HFFc6 (cell line): ENCODE measurements around the gene FAM240A. TPM values are rescaled to one million over a fixed set of nuclear protein-coding genes. Genes with fewer than 3 reads are reported as not detected.

ENCODE experiments used
- DNase-seq: peaks from one replicate; pipeline ENCODE4 v3.0.0-alpha.2; 2018
- H3K27ac Mint-ChIP-seq: 2 replicates; pipeline ENCODE4 v1.8.0; 2020; ENCODE audit warnings: mild to moderate bottlenecking, mixed read lengths
- H3K27me3 Mint-ChIP-seq: 2 replicates; pipeline ENCODE4 v1.8.0; 2021; ENCODE audit warnings: mild to moderate bottlenecking, moderate library complexity, mixed read lengths; ENCODE audit not compliant: insufficient read depth
- H3K36me3 Mint-ChIP-seq: 2 replicates; pipeline ENCODE4 v1.8.0; 2021; ENCODE audit warnings: low read depth, mixed read lengths
- H3K4me1 Mint-ChIP-seq: 2 replicates; pipeline ENCODE4 v1.8.0; 2020; ENCODE audit warnings: low read depth, mixed read lengths
- H3K4me3 Mint-ChIP-seq: 2 replicates; pipeline ENCODE4 v1.8.0; 2020; ENCODE audit warnings: mild to moderate bottlenecking, moderate library complexity, mixed read lengths
- H3K9me3 Mint-ChIP-seq: 2 replicates; pipeline ENCODE4 v1.8.0; 2020; ENCODE audit warnings: mild to moderate bottlenecking, mixed read lengths
- CTCF ChIP-seq: fragments of 200-600 bp; sonication (generic); IDR thresholded peaks from 2 replicates; pipeline ENCODE4 v1.5.0; 2021; ENCODE audit warnings: antibody characterized with exemption, mild to moderate bottlenecking
- total RNA-seq, 6 experiments: library from RNA; stranded (reverse); fragmentation: NEBNext Ultra II Directional; extraction: Animal tissue kit (Norgen Biotek cat#: 25700); gene quantifications; 2 replicates in 1 of 6; 3 replicates in 5 of 6; pipeline ENCODE4 v1.2.3, GENCODE V29; 2021

The FAM240A gene
- total RNA-seq, 6 experiments from 2014 or later: not detected

- Mint-ChIP-seq H3K27me3 (peaks cover 23% of the 10 kb centered on the region), H3K4me1 (no peaks in the 10 kb centered on the region), H3K27ac (no peak overlapping the region), H3K36me3 (no peaks in the 10 kb centered on the region), H3K9me3 (no peaks in the 10 kb centered on the region), H3K4me3 (no peak overlapping the region)
- no peak for DNase-seq
- TF ChIP-seq CTCF: no peak
These were observed 8.2 kb upstream of the FAM240A start for GRCh38 chr3:46604127-46604526.

- H3K9me3 Mint-ChIP-seq: no peaks in the 10 kb centered on the region
- H3K4me3 Mint-ChIP-seq: no peak overlapping the region
- no peak overlapping the region for H3K27ac Mint-ChIP-seq
- H3K36me3 Mint-ChIP-seq: no peaks in the 10 kb centered on the region
- H3K4me1 Mint-ChIP-seq: no peaks in the 10 kb centered on the region
- no peak for DNase-seq
- H3K27me3 Mint-ChIP-seq: peaks cover 40% of the 10 kb centered on the region
- no peak; the same call in 1 of the 2 replicates for TF ChIP-seq CTCF
These were observed 4.7 kb upstream of the FAM240A start for GRCh38 chr3:46607603-46608028.

GRCh38 chr3:46609212-46609721, 3.1 kb upstream of the FAM240A start:
- H3K9me3 Mint-ChIP-seq: no peaks in the 10 kb centered on the region
- H3K4me1 Mint-ChIP-seq: no peaks in the 10 kb centered on the region
- H3K36me3 Mint-ChIP-seq: no peaks in the 10 kb centered on the region
- no peak overlapping the region for H3K4me3 Mint-ChIP-seq
- no peak for DNase-seq
- no peak for TF ChIP-seq CTCF
- no peak overlapping the region for H3K27ac Mint-ChIP-seq
- peaks cover 53% of the 10 kb centered on the region for H3K27me3 Mint-ChIP-seq

GRCh38 chr3:46609944-46610722, 2.2 kb upstream of the FAM240A start:
- Mint-ChIP-seq H3K9me3 (no peaks in the 10 kb centered on the region), H3K27ac (no peak overlapping the region), H3K4me3 (no peak overlapping the region), H3K4me1 (no peaks in the 10 kb centered on the region), H3K27me3 (peaks cover 62% of the 10 kb centered on the region), H3K36me3 (no peaks in the 10 kb centered on the region)
- no peak for DNase-seq
- TF ChIP-seq CTCF: no peak

GRCh38 chr3:46613313-46614005, 1.1 kb downstream of the FAM240A start:
- Mint-ChIP-seq H3K4me3 (no peak overlapping the region), H3K4me1 (no peaks in the 10 kb centered on the region), H3K36me3 (no peaks in the 10 kb centered on the region), H3K27ac (no peak overlapping the region), H3K27me3 (peaks cover 69% of the 10 kb centered on the region), H3K9me3 (no peaks in the 10 kb centered on the region)
- no peak for DNase-seq
- no peak for TF ChIP-seq CTCF
